Measurements from ENCODE around the gene COMMD10.
A peak's percentile ranks its signal among the peaks of the same experiment; 100 is the strongest.

COMMD10 gene

DNA sequence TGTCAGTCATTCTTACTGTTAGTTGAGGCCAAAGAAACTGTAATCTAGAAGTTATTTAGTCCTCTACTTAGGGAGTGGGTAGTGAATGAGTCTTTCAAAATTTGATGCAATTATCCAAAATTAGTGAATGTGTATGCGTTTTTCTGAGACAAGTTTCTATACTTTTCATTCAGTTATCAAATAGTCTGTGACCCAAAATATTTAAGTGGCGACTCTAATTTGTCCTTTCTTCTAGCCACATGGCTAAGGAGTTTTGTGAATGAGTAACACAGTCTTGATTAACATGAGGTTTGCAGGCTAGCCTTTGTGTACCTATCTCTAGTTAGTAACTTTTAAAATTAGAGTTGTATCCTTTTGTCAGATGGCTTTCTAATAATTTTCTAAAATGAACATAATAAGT lies 45.6 kb downstream of the COMMD10 start:
- no peak for DNase-seq
- TF ChIP-seq, protein P1, sequence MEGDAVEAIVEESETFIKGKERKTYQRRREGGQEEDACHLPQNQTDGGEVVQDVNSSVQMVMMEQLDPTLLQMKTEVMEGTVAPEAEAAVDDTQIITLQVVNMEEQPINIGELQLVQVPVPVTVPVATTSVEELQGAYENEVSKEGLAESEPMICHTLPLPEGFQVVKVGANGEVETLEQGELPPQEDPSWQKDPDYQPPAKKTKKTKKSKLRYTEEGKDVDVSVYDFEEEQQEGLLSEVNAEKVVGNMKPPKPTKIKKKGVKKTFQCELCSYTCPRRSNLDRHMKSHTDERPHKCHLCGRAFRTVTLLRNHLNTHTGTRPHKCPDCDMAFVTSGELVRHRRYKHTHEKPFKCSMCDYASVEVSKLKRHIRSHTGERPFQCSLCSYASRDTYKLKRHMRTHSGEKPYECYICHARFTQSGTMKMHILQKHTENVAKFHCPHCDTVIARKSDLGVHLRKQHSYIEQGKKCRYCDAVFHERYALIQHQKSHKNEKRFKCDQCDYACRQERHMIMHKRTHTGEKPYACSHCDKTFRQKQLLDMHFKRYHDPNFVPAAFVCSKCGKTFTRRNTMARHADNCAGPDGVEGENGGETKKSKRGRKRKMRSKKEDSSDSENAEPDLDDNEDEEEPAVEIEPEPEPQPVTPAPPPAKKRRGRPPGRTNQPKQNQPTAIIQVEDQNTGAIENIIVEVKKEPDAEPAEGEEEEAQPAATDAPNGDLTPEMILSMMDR (IDR thresholded peaks at IDR 0.05; ENCODE audit: low read depth, low read length) = no peak

DNA sequence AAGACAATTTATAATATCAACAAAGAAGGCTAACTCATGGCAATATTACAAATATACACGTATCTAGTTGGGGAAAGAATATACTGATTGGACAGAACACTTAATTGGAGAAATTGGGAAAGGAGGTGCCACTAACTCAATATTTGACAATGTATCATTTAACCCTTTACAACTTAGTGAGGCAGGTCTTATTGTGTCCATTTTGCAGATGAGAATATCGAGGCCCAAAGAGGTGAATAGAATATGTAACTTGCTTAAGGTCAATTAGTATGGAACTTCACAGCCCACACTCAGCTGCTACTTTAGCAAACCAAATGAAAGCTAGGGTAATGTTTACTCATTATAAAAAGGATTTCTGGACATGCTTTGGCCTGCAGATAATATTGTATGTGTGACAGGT lies 46.2 kb downstream of the COMMD10 start:
- H3K4me1 ChIP-seq = no peaks in the 10 kb centered on the region
- TF ChIP-seq, protein P1 (IDR thresholded peaks at IDR 0.05; ENCODE audit: low read depth, low read length) = no peak
- no peak overlapping the region for H3K4me3 ChIP-seq (ENCODE audit: low read depth, low read length)
- no peaks in the 10 kb centered on the region for H3K9me3 ChIP-seq
- DNase-seq = no peak
- no peaks in the 10 kb centered on the region for H3K36me3 ChIP-seq
- no peaks in the 10 kb centered on the region for H3K27me3 ChIP-seq

More for the DNA sequence above, 45.6 kb downstream of the COMMD10 start:
- H3K4me3 ChIP-seq (ENCODE audit: low read depth, low read length) = no peak overlapping the region
- no peaks in the 10 kb centered on the region for H3K4me1 ChIP-seq
- H3K9me3 ChIP-seq = no peaks in the 10 kb centered on the region
- H3K27me3 ChIP-seq = no peaks in the 10 kb centered on the region
- H3K36me3 ChIP-seq = no peaks in the 10 kb centered on the region

DNA sequence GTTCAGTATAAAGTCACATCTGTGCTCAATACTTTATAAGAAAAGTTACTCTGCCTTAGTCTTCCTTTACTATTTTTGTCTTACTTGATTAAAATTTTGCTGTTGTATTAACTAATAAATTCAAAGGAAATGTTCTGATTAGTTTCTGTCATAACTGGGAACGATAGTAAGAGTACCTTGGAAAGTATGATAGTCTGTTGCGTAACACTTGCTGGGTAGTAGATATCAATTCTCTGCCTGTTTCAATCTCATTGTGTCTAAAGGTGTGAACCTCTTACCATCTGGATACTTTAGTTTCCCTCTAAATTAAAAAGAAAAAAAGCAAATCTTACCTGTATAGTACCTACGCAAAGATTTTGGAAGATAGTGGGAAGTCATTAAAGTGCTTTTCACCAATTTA lies 48.5 kb downstream of the COMMD10 start:
- H3K4me1 ChIP-seq = no peaks in the 10 kb centered on the region
- TF ChIP-seq, protein P1 (IDR thresholded peaks at IDR 0.05; ENCODE audit: low read depth, low read length) = no peak
- no peak for DNase-seq
- no peak overlapping the region for H3K4me3 ChIP-seq (ENCODE audit: low read depth, low read length)
- H3K9me3 ChIP-seq = no peaks in the 10 kb centered on the region
- no peaks in the 10 kb centered on the region for H3K27me3 ChIP-seq
- no peaks in the 10 kb centered on the region for H3K36me3 ChIP-seq

DNA sequence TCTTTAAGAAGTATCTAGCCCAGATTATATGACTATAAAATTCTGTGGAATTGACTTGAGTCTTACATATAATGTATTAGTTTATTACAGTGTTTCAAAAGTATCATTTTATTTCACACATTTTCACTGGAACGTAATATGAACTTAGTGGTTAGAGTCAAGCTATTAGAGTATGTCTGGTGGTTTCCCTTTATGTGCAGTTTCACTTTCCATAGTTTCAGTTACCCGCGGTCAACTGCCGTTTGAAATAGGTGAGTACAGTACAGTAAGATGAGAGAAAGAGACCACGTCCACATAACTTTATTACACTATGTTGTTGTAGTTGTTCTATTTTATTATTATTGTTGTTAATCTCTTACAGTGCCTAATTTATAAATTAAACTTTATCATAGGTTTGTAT lies 50.5 kb downstream of the COMMD10 start:
- H3K4me3 ChIP-seq (ENCODE audit: low read depth, low read length) = no peak overlapping the region
- no peaks in the 10 kb centered on the region for H3K9me3 ChIP-seq
- no peaks in the 10 kb centered on the region for H3K27me3 ChIP-seq
- no peak for DNase-seq
- TF ChIP-seq, protein P1 (IDR thresholded peaks at IDR 0.05; ENCODE audit: low read depth, low read length) = no peak
- no peaks in the 10 kb centered on the region for H3K4me1 ChIP-seq
- H3K36me3 ChIP-seq = no peaks in the 10 kb centered on the region

DNA sequence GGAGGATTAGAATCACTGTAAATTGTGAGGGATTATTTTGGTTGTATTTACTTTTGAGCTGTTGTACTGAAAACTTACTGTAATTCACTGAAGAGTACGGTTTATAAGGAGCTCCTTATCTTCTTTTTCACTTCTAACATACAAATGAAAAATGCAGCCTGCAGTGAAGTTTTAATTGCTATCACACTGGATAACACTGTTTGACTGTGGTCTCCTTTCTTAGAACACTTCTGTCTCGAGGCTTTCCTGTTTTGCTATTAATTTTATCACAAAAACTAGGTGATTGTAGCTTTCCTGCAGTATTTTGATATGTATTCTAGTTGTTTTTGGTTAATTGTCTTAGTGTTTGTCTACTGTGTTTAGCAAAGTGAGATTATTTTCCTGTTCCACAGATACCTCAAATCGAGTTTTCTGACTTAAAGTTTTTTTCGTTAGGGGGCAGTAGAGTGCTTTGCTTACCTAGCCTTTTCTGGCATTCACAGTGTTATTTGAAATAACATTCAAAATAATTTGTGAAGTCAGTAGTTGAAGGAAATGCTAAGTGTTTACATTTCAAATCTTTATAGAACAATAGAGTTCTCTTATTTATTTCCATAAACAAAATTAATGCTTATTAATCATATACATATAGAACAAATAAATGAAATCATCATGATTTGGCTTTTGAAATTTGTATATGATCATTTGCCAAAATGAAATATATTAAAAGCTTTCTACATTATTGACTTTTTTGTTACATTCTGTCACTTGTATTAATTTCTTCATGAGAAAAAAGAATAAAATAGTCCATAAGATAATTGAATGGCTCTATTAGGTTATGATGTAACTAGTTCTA lies 52.9 kb downstream of the COMMD10 start:
- no peak for DNase-seq
- H3K27me3 ChIP-seq = no peaks in the 10 kb centered on the region
- TF ChIP-seq, protein P1 (IDR thresholded peaks at IDR 0.05; ENCODE audit: low read depth, low read length) = peak; percentile 83

DNA sequence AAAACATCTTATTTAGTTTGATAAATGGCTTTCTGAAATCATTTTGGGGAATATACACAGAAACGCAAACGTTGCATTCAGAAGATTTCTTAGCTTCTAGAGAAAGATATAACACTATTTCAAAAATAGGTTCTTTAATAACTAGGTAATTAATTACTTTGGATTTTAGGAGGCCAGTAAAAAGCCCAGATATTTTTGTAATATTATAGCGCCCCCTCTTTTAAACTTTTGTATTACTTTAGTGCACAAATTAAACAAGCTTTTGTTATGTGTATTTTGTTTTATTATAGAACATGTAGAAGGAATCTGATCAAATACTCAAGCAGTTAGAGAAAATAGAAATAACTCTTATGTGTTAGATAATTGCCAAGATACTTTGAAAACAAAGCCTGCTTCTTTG lies 57.7 kb downstream of the COMMD10 start:
- no peaks in the 10 kb centered on the region for H3K36me3 ChIP-seq

More for the DNA sequence above, 52.9 kb downstream of the COMMD10 start:
- Histone ChIP-seq H3K4me3 (ENCODE audit: low read depth, low read length) (no peak overlapping the region), H3K36me3 (no peaks in the 10 kb centered on the region), H3K9me3 (no peaks in the 10 kb centered on the region), H3K4me1 (no peaks in the 10 kb centered on the region)

More for the DNA sequence above, 57.7 kb downstream of the COMMD10 start:
- TF ChIP-seq, protein P1 (IDR thresholded peaks at IDR 0.05; ENCODE audit: low read depth, low read length) = no peak
- Histone ChIP-seq H3K4me1 (no peaks in the 10 kb centered on the region), H3K27me3 (no peaks in the 10 kb centered on the region), H3K9me3 (no peaks in the 10 kb centered on the region), H3K4me3 (ENCODE audit: low read depth, low read length) (no peak overlapping the region)
- DNase-seq = no peak
